Adipocyte (in vitro differentiated cells): Measurements from ENCODE around the gene LAYN.

Experiments used
- DNase-seq: peaks from one replicate; pipeline ENCODE4 v3.0.0-alpha.2; 2015; ENCODE audit warnings: low read depth
- H3K27me3 ChIP-seq: replicated peaks from 2 replicates; pipeline ENCODE4 v1.7.0; 2013; ENCODE audit warnings: mild to moderate bottlenecking, low read length, moderate library complexity; ENCODE audit not compliant: control insufficient read depth, insufficient read depth
- H3K36me3 ChIP-seq: 2 replicates; pipeline ENCODE4 v1.7.0; 2013; ENCODE audit warnings: low read length, mild to moderate bottlenecking, moderate library complexity; ENCODE audit not compliant: control insufficient read depth, insufficient read depth, severe bottlenecking
- H3K4me1 ChIP-seq: 2 replicates; pipeline ENCODE4 v1.7.0; 2013; ENCODE audit warnings: mild to moderate bottlenecking, low read length, moderate library complexity; ENCODE audit not compliant: control insufficient read depth, insufficient read depth
- H3K4me3 ChIP-seq: 2 replicates; pipeline ENCODE4 v1.7.0; 2013; ENCODE audit warnings: mild to moderate bottlenecking, low read length, moderate library complexity
- H3K9ac ChIP-seq: 2 replicates; pipeline ENCODE4 v1.7.0; 2013; ENCODE audit warnings: mild to moderate bottlenecking, low read length, moderate library complexity
- H3K9me3 ChIP-seq: 2 replicates; pipeline ENCODE4 v1.7.0; 2013; ENCODE audit warnings: mild to moderate bottlenecking, low read length, moderate library complexity; ENCODE audit not compliant: control insufficient read depth

LAYN gene

DNA sequence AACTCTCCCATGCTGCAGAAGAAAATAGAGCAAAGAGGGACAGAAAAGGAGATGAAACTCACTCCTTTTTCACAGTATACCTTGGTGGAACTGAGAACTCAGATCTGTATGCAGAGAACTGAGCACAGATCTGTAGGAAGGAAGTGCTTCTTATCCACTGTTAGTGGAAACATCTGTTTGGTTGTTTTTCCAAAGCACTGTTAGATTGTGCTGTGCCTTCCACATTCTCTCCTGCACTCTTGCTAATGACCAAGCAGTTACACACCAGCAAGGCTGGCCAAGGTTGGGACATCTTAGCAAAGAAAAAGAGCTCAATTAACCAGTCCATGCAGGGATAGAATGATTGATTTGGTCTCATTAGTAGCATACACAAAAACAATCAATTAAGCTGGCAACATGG is 41.6 kb downstream of the LAYN start:
- Histone ChIP-seq H3K36me3 (no peaks in the 10 kb centered on the region), H3K4me1 (peaks cover 3% of the 10 kb centered on the region), H3K27me3 (no peaks in the 10 kb centered on the region), H3K4me3 (no peak overlapping the region), H3K9ac (no peak overlapping the region), H3K9me3 (no peaks in the 10 kb centered on the region)
- peak; percentile 30 for DNase-seq

- no peaks in the 10 kb centered on the region for H3K36me3 ChIP-seq
- no peaks in the 10 kb centered on the region for H3K9me3 ChIP-seq
- no peak overlapping the region for H3K9ac ChIP-seq
- H3K4me1 ChIP-seq, result peaks cover 3% of the 10 kb centered on the region
- no peaks in the 10 kb centered on the region for H3K27me3 ChIP-seq
- H3K4me3 ChIP-seq, result no peak overlapping the region
- peak; percentile 54 for DNase-seq
These were observed 42.4 kb downstream of the LAYN start for GRCh38 chr11:111582881-111583280.

- Histone ChIP-seq H3K27me3 (no peaks in the 10 kb centered on the region), H3K9me3 (no peaks in the 10 kb centered on the region), H3K4me1 (peaks cover 11% of the 10 kb centered on the region), H3K9ac (no peak overlapping the region), H3K4me3 (no peak overlapping the region), H3K36me3 (no peaks in the 10 kb centered on the region)
- DNase-seq, result peak; percentile 49
These were observed 44.9 kb downstream of the LAYN start for GRCh38 chr11:111585371-111585770.

- H3K9ac ChIP-seq, result no peak overlapping the region
- peaks cover 11% of the 10 kb centered on the region for H3K4me1 ChIP-seq
- H3K9me3 ChIP-seq, result no peaks in the 10 kb centered on the region
- H3K4me3 ChIP-seq, result no peak overlapping the region
- DNase-seq, result peak; percentile 80
- H3K36me3 ChIP-seq, result no peaks in the 10 kb centered on the region
- no peaks in the 10 kb centered on the region for H3K27me3 ChIP-seq
These were observed 45.9 kb downstream of the LAYN start for GRCh38 chr11:111586388-111586831.

DNA sequence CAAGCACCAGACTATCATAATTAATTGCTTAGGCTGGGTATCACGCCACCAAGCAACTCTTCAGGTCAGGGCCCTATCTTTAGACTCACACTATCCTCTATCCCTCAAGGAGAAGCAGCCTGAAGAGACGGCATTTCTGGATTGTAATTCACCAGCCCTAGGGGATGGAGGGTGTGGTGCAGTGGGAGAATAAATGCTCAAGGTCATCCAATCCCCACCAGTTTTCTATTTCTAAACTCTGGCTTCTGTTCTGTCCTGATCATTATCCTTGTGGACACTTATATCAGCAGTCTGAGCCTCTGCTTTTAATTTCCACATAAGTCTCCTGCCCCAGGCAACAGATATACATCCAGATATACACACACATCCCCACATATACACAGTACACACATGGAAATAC is 48.6 kb downstream of the LAYN start:
- no peaks in the 10 kb centered on the region for H3K9me3 ChIP-seq
- no peak for DNase-seq
- peaks cover 11% of the 10 kb centered on the region for H3K4me1 ChIP-seq
- no peak overlapping the region for H3K4me3 ChIP-seq
- H3K36me3 ChIP-seq, result no peaks in the 10 kb centered on the region
- no peak overlapping the region for H3K9ac ChIP-seq
- no peaks in the 10 kb centered on the region for H3K27me3 ChIP-seq

DNA sequence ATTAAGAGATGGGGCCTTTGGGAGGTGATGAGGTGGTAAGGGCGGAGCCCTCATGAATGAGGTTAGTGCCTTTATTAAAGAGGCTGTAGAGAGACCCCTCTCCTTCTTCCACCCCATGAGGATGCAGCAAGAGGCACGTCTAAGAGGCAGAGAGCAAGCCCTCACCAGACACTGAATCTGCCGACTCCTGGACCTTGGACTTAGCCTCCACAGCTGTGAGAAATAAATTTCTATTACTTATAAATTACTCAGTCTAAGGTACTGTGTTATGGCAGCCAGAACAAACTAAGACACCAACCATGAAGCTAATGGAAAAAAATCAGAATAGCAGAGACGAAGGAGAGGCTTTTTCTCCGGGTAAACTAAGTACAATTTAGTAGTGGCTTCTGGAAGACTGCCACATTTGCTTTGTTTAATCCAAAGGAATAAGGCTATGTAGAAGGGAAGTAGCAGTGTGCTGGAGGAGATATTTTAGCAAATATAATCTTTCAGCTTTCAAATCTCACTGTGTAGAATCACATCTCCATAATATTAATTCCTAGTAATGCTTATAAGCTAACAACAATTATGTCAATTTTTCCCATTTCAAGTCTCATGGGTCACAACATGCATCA is 49.5 kb downstream of the LAYN start:
- H3K4me1 ChIP-seq, result peaks cover 11% of the 10 kb centered on the region
- DNase-seq, result no peak
- H3K9ac ChIP-seq, result no peak overlapping the region
- H3K4me3 ChIP-seq, result no peak overlapping the region
- no peaks in the 10 kb centered on the region for H3K36me3 ChIP-seq
- no peaks in the 10 kb centered on the region for H3K27me3 ChIP-seq
- H3K9me3 ChIP-seq, result no peaks in the 10 kb centered on the region

- Histone ChIP-seq H3K9me3 (no peaks in the 10 kb centered on the region), H3K4me3 (no peak overlapping the region), H3K4me1 (peaks cover 11% of the 10 kb centered on the region), H3K36me3 (no peaks in the 10 kb centered on the region), H3K9ac (no peak overlapping the region), H3K27me3 (no peaks in the 10 kb centered on the region)
- no peak for DNase-seq
These were observed 50.9 kb downstream of the LAYN start for GRCh38 chr11:111591187-111591960.

DNA sequence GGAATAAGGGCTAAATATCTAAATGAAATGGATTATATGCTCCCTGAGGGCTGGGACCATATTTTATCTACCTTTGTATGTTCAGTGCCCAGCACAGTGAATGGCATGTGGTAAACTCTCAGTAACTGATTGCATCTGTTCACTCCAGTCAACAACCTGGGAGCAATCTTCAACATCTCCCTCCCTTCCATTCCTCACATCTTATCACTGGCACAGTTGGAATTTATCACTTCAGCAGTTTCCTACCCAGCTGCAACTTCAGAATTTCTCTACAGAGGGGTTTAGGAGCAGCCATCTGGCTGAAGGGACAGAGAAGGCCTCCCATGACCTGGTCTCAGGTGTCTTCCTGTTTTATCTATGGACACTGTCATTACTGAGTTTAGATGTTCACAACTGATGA is 52.0 kb downstream of the LAYN start:
- DNase-seq, result no peak
- H3K27me3 ChIP-seq, result no peaks in the 10 kb centered on the region
- H3K9ac ChIP-seq, result no peak overlapping the region
- H3K36me3 ChIP-seq, result no peaks in the 10 kb centered on the region
- no peak overlapping the region for H3K4me3 ChIP-seq
- H3K9me3 ChIP-seq, result no peaks in the 10 kb centered on the region
- H3K4me1 ChIP-seq, result peaks cover 7% of the 10 kb centered on the region

GRCh38 chr11:111596319-111596718 is 55.8 kb downstream of the LAYN start:
- no peaks in the 10 kb centered on the region for H3K27me3 ChIP-seq
- DNase-seq, result no peak
- H3K4me1 ChIP-seq, result peaks cover 16% of the 10 kb centered on the region
- no peak overlapping the region for H3K9ac ChIP-seq
- H3K4me3 ChIP-seq, result no peak overlapping the region
- no peaks in the 10 kb centered on the region for H3K36me3 ChIP-seq
- H3K9me3 ChIP-seq, result no peaks in the 10 kb centered on the region

DNA sequence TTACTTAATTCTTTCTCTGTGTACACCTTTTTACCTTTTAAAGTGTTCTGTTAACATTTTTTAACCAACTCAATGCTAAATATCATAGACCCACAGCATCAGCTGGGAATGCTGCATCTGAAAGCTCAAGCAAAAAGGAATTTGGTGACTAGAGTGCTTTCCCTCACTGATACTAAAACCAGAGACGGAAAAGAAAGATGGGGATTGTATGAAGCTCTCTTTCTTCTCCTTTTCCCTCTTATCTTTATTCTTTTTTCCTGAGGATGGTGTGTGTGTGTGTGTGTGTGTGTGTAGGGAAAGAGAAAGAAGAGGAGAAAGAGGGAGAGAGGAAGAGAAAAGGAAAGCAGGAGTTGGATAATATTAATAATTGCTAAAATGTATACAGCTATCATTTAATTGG is 57.6 kb downstream of the LAYN start:
- Histone ChIP-seq H3K9ac (peak overlapping the region; percentile 79), H3K9me3 (no peaks in the 10 kb centered on the region), H3K27me3 (no peaks in the 10 kb centered on the region), H3K4me1 (peaks cover 22% of the 10 kb centered on the region), H3K4me3 (peak overlapping the region; percentile 63), H3K36me3 (no peaks in the 10 kb centered on the region)
- peak; percentile 25 for DNase-seq

GRCh38 chr11:111598559-111598958 is 58.0 kb downstream of the LAYN start:
- peak overlapping the region; percentile 79 for H3K9ac ChIP-seq

More at GRCh38 chr11:111598559-111598958, 58.0 kb downstream of the LAYN start:
- H3K36me3 ChIP-seq, result no peaks in the 10 kb centered on the region
- H3K4me1 ChIP-seq, result peaks cover 22% of the 10 kb centered on the region
- DNase-seq, result peak; percentile 92
- peak overlapping the region; percentile 63 for H3K4me3 ChIP-seq
- H3K9me3 ChIP-seq, result no peaks in the 10 kb centered on the region
- no peaks in the 10 kb centered on the region for H3K27me3 ChIP-seq
